IPS DF 6.9 (cell line): ENCODE measurements around the gene CEP120.

Experiments used
- DNase-seq: peaks from one replicate; pipeline ENCODE4 v3.0.0-alpha.2; 2013; ENCODE audit warnings: low read depth, low spot score
- H3K27ac ChIP-seq: one replicate; pipeline ENCODE4 v1.5.1; 2013; ENCODE audit warnings: low read length, control low read depth
- H3K27me3 ChIP-seq: 2 replicates; pipeline ENCODE4 v1.6.1; 2013; ENCODE audit warnings: mild to moderate bottlenecking, low read length; ENCODE audit not compliant: control insufficient read depth, insufficient read depth
- H3K36me3 ChIP-seq: 2 replicates; pipeline ENCODE4 v1.6.1; 2013; ENCODE audit warnings: low read length; ENCODE audit not compliant: control insufficient read depth, insufficient read depth
- H3K4me1 ChIP-seq: 2 replicates; pipeline ENCODE4 v1.6.1; 2013; ENCODE audit warnings: low read length; ENCODE audit not compliant: control insufficient read depth, insufficient read depth
- H3K4me3 ChIP-seq: 2 replicates; pipeline ENCODE4 v1.5.1; 2013; ENCODE audit warnings: mild to moderate bottlenecking, low read length
- H3K9me3 ChIP-seq: 2 replicates; pipeline ENCODE4 v1.6.1; 2013; ENCODE audit warnings: low read length, inconsistent platforms; ENCODE audit not compliant: control insufficient read depth, insufficient read depth
- whole genome bisulfite sequencing: extraction: QIAGEN DNeasy Blood & Tissue Kit; methylation state at CpG from one replicate; pipeline ENCODE4 v1.1.7; 2013; ENCODE audit warnings: mixed read lengths, missing lambda C conversion rate; ENCODE audit not compliant: insufficient read length, insufficient coverage; 5-methylcytosine and 5-hydroxymethylcytosine counted together

Gene CEP120

GRCh38 chr5:123391009-123391408 is 32.2 kb downstream of the CEP120 start:
- no CpG with 5 or more reads among the region's 1 CpG for WGBS
- no peak overlapping the region for H3K4me3 ChIP-seq
- no peaks in the 10 kb centered on the region for H3K27me3 ChIP-seq
- H3K27ac ChIP-seq: no peak overlapping the region
- H3K9me3 ChIP-seq: no peaks in the 10 kb centered on the region
- peaks cover 2% of the 10 kb centered on the region; the same call in 1 of the 2 replicates for H3K36me3 ChIP-seq
- H3K4me1 ChIP-seq: no peaks in the 10 kb centered on the region
- DNase-seq: no peak

- no peaks in the 10 kb centered on the region for H3K4me1 ChIP-seq
- no peaks in the 10 kb centered on the region for H3K9me3 ChIP-seq
- H3K4me3 ChIP-seq: no peak overlapping the region
- no peaks in the 10 kb centered on the region for H3K27me3 ChIP-seq
- peaks cover 2% of the 10 kb centered on the region; the same call in 1 of the 2 replicates for H3K36me3 ChIP-seq
- no peak for DNase-seq
- H3K27ac ChIP-seq: no peak overlapping the region
Observed at GRCh38 chr5:123389794-123390193, 33.4 kb downstream of the CEP120 start.

GRCh38 chr5:123387313-123387712 is 35.9 kb downstream of the CEP120 start:
- H3K27me3 ChIP-seq: no peaks in the 10 kb centered on the region
- no CpG with 5 or more reads among the region's 3 CpGs for WGBS
- no peaks in the 10 kb centered on the region for H3K4me1 ChIP-seq
- DNase-seq: no peak
- peaks cover 2% of the 10 kb centered on the region; the same call in 1 of the 2 replicates for H3K36me3 ChIP-seq
- H3K4me3 ChIP-seq: no peak overlapping the region
- no peak overlapping the region for H3K27ac ChIP-seq
- no peaks in the 10 kb centered on the region for H3K9me3 ChIP-seq

- Histone ChIP-seq H3K27ac (no peak overlapping the region), H3K27me3 (no peaks in the 10 kb centered on the region), H3K9me3 (no peaks in the 10 kb centered on the region), H3K4me1 (no peaks in the 10 kb centered on the region), H3K4me3 (no peak overlapping the region), H3K36me3 (no peaks in the 10 kb centered on the region; the same call in 1 of the 2 replicates)
- no CpG with 5 or more reads among the region's 1 CpG for WGBS
- DNase-seq: no peak
Observed at GRCh38 chr5:123382252-123382651, 41.0 kb downstream of the CEP120 start.

GRCh38 chr5:123371575-123372179 is 51.5 kb downstream of the CEP120 start:
- Histone ChIP-seq H3K9me3 (no peaks in the 10 kb centered on the region), H3K4me1 (no peaks in the 10 kb centered on the region), H3K27me3 (no peaks in the 10 kb centered on the region), H3K27ac (no peak overlapping the region), H3K4me3 (no peak overlapping the region), H3K36me3 (no peaks in the 10 kb centered on the region; the same call in 1 of the 2 replicates)
- WGBS: no CpG with 5 or more reads among the region's 4 CpGs
- DNase-seq: peak; percentile 29

- no peak for DNase-seq
- no peak overlapping the region for H3K27ac ChIP-seq
- H3K4me3 ChIP-seq: no peak overlapping the region
- WGBS: no CpG with 5 or more reads among the region's 1 CpG
- H3K36me3 ChIP-seq: no peaks in the 10 kb centered on the region; the same call in 1 of the 2 replicates
- H3K27me3 ChIP-seq: no peaks in the 10 kb centered on the region
- no peaks in the 10 kb centered on the region for H3K4me1 ChIP-seq
- no peaks in the 10 kb centered on the region for H3K9me3 ChIP-seq
Observed at GRCh38 chr5:123369371-123369968, 53.7 kb downstream of the CEP120 start.

- no peaks in the 10 kb centered on the region for H3K4me1 ChIP-seq
- no peak for DNase-seq
- no peak overlapping the region for H3K27ac ChIP-seq
- no peaks in the 10 kb centered on the region for H3K9me3 ChIP-seq
- H3K4me3 ChIP-seq: no peak overlapping the region
- H3K27me3 ChIP-seq: no peaks in the 10 kb centered on the region
- WGBS: no CpG with 5 or more reads among the region's 1 CpG
- H3K36me3 ChIP-seq: no peaks in the 10 kb centered on the region; the same call in 1 of the 2 replicates
Observed at GRCh38 chr5:123367739-123368138, 55.5 kb downstream of the CEP120 start.

GRCh38 chr5:123365156-123365555 is 58.0 kb downstream of the CEP120 start:
- no CpG with 5 or more reads among the region's 1 CpG for WGBS
- H3K4me3 ChIP-seq: no peak overlapping the region
- no peaks in the 10 kb centered on the region for H3K9me3 ChIP-seq
- no peak for DNase-seq
- H3K27me3 ChIP-seq: no peaks in the 10 kb centered on the region
- H3K36me3 ChIP-seq: no peaks in the 10 kb centered on the region; the same call in 1 of the 2 replicates
- H3K27ac ChIP-seq: no peak overlapping the region
- H3K4me1 ChIP-seq: no peaks in the 10 kb centered on the region

GRCh38 chr5:123364441-123365155 is 58.6 kb downstream of the CEP120 start:
- no peaks in the 10 kb centered on the region for H3K27me3 ChIP-seq
- H3K4me1 ChIP-seq: no peaks in the 10 kb centered on the region
- H3K9me3 ChIP-seq: no peaks in the 10 kb centered on the region
- DNase-seq: no peak
- H3K36me3 ChIP-seq: no peaks in the 10 kb centered on the region; the same call in 1 of the 2 replicates
- no peak overlapping the region for H3K27ac ChIP-seq
- no CpG with 5 or more reads among the region's 2 CpGs for WGBS
- H3K4me3 ChIP-seq: no peak overlapping the region

- H3K9me3 ChIP-seq: no peaks in the 10 kb centered on the region
Observed at GRCh38 chr5:123360910-123361309, 62.3 kb downstream of the CEP120 start.

More at GRCh38 chr5:123360910-123361309, 62.3 kb downstream of the CEP120 start:
- DNase-seq: no peak
- H3K4me3 ChIP-seq: no peak overlapping the region
- no peak overlapping the region for H3K27ac ChIP-seq
- no peaks in the 10 kb centered on the region; the same call in 1 of the 2 replicates for H3K36me3 ChIP-seq
- H3K27me3 ChIP-seq: no peaks in the 10 kb centered on the region
- H3K4me1 ChIP-seq: no peaks in the 10 kb centered on the region
